ENCODE data around the gene DOCK2. TPM values are rescaled to one million over a fixed set of nuclear protein-coding genes. Genes with fewer than 3 reads are reported as not detected.

The DOCK2 gene
- 0.44 and 1.7 TPM in 2 replicates for total RNA-seq

GRCh38 chr5:169637085-169637548, at the start of gene DOCK2:
TSS of gene DOCK2 (plus strand) at chr5:169637275. CDS start at chr5:169637327, 52 bp downstream.

GRCh38 chr5:169980418-169981053, 343.5 kb downstream of the DOCK2 start, which contains the start of gene INSYN2B:
TSS of gene INSYN2B (minus strand) at chr5:169980495. CDS start at chr5:169883898, 96,597 bp downstream.

GRCh38 chr5:170105642-170106611, 468.9 kb downstream of the DOCK2 start, which contains the start of gene FOXI1:
TSS of gene FOXI1 (plus strand) at chr5:170105897. CDS start at chr5:170105958, 61 bp downstream.

Other genes starting within 250 kb of the DOCK2 start
- gene SPDL1, start 53.5 kb upstream of the DOCK2 start, total RNA-seq, result 18.7 and 24.6 TPM in 2 replicates